GM18499 (cell line): ENCODE results near the gene COL4A4.
A peak's percentile ranks its signal among the peaks of the same experiment; 100 is the strongest.

Experiments used
- ATAC-seq: cut with Tn5 transposase; IDR thresholded peaks from one replicate; pipeline ENCODE4 v1.9.1; 2021; ENCODE audit warnings: moderate number of reproducible peaks; ENCODE audit not compliant: insufficient read depth, unreplicated experiment

COL4A4 gene

GRCh38 chr2:227163485-227163997 lies 464 bp downstream of the COL4A4 start:
- ATAC-seq = peak; percentile 39

GRCh38 chr2:227161947-227162346 lies 2.1 kb downstream of the COL4A4 start:
- ATAC-seq = no peak

- ATAC-seq = no peak
Measured at GRCh38 chr2:227160164-227160563, 3.8 kb downstream of the COL4A4 start.

GRCh38 chr2:227154986-227155774 lies 8.8 kb downstream of the COL4A4 start:
- no peak for ATAC-seq

GRCh38 chr2:227153758-227154486 lies 10.1 kb downstream of the COL4A4 start:
- no peak for ATAC-seq

- ATAC-seq = no peak
Measured at GRCh38 chr2:227153307-227153706, 10.7 kb downstream of the COL4A4 start.

GRCh38 chr2:227152093-227152766 lies 11.8 kb downstream of the COL4A4 start:
- no peak for ATAC-seq

GRCh38 chr2:227150222-227150936 lies 13.6 kb downstream of the COL4A4 start:
- ATAC-seq = no peak

GRCh38 chr2:227148106-227148505 lies 15.9 kb downstream of the COL4A4 start:
- ATAC-seq = no peak

GRCh38 chr2:227147023-227147422 lies 17.0 kb downstream of the COL4A4 start:
- no peak for ATAC-seq

GRCh38 chr2:227146456-227146855 lies 17.5 kb downstream of the COL4A4 start:
- no peak for ATAC-seq

GRCh38 chr2:227143895-227144294 lies 20.1 kb downstream of the COL4A4 start:
- no peak for ATAC-seq

GRCh38 chr2:227141301-227141700 lies 22.7 kb downstream of the COL4A4 start:
- no peak for ATAC-seq

GRCh38 chr2:227134591-227134990 lies 29.4 kb downstream of the COL4A4 start:
- no peak for ATAC-seq

GRCh38 chr2:227132986-227133385 lies 31.0 kb downstream of the COL4A4 start:
- ATAC-seq = no peak

GRCh38 chr2:227130636-227131035 lies 33.4 kb downstream of the COL4A4 start:
- ATAC-seq = no peak

- no peak for ATAC-seq
Measured at GRCh38 chr2:227127201-227127600, 36.8 kb downstream of the COL4A4 start.

- no peak for ATAC-seq
Measured at GRCh38 chr2:227125506-227125905, 38.5 kb downstream of the COL4A4 start.

- no peak for ATAC-seq
Measured at GRCh38 chr2:227124811-227125210, 39.2 kb downstream of the COL4A4 start.

- ATAC-seq = no peak
Measured at GRCh38 chr2:227123697-227124096, 40.3 kb downstream of the COL4A4 start.
